ENCODE measurements around the gene UACA. TPM values are rescaled to one million over a fixed set of nuclear protein-coding genes. Genes with fewer than 3 reads are reported as not detected.

UACA gene
- total RNA-seq, 1 experiment from 2014 or later, result 38.0 TPM

DNA sequence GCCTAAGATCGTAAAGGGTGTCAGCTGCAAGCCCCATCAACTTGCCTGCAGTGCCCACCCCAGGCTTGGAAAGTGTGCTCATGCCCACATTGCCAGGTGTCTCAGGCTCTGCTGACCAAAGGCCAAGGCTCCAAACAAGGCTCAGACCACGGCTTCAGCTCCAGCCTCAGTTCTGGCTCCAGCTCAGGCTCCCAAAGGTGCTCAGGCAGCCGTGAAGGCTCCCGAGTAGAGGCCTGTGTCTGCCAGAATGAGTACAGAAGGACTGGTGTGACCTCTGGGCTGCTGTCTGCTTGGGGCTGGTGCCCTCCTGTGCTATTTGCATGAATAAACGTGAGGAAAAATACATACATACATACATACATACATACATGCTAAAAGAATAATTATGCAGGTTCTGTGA, 27.9 kb upstream of the UACA start:
- Histone ChIP-seq H4K8ac (replicated peaks; ENCODE audit: insufficient read length, low read depth, low read length) (no peak overlapping the region), H3K23me2 (ENCODE audit: insufficient read length, low read depth, low read length, poor library complexity, severe bottlenecking) (no peaks in the 10 kb centered on the region), H3K4me1 (ENCODE audit: insufficient read depth, low read length) (peaks cover 2% of the 10 kb centered on the region; the same call in 1 of the 2 replicates), H4K91ac (ENCODE audit: insufficient read length, low read depth, low read length) (no peak overlapping the region), H4K5ac (ENCODE audit: insufficient read length, low read depth, low read length) (no peak overlapping the region), H3K23ac (ENCODE audit: insufficient read length, low read depth, low read length) (no peak overlapping the region), H3K27me3 (ENCODE audit: insufficient read depth, low read length) (no peaks in the 10 kb centered on the region), H3K4me2 (ENCODE audit: insufficient read depth, insufficient read length, low read length) (no peak overlapping the region), H2BK120ac (ENCODE audit: low read depth, low read length, poor library complexity, severe bottlenecking) (no peak overlapping the region), H3K18ac (ENCODE audit: insufficient read length, low read depth, low read length) (no peak overlapping the region), H4K20me1 (ENCODE audit: control insufficient read depth, insufficient read depth, insufficient read length) (no peaks in the 10 kb centered on the region), H2BK15ac (ENCODE audit: low read depth, low read length) (no peak overlapping the region), H2BK5ac (ENCODE audit: insufficient read length, low read length) (no peak overlapping the region), H3K79me1 (ENCODE audit: insufficient read depth, low read depth, low read length, poor library complexity, severe bottlenecking) (no peaks in the 10 kb centered on the region), H3K79me2 (ENCODE audit: insufficient read depth, low read length) (no peaks in the 10 kb centered on the region), H2AFZ (ENCODE audit: low read length) (no peak overlapping the region), H3K4ac (ENCODE audit: low read depth, low read length) (no peak overlapping the region), H2AK5ac (ENCODE audit: insufficient read length, low read length) (no peak overlapping the region), H3K14ac (ENCODE audit: insufficient read depth, low read length) (no peak overlapping the region), H2BK20ac (ENCODE audit: low read depth, low read length, poor library complexity, severe bottlenecking) (no peak overlapping the region), H2BK12ac (ENCODE audit: insufficient read length, low read depth, low read length) (no peak overlapping the region), H3K56ac (ENCODE audit: insufficient read length, low read depth, low read length) (no peak overlapping the region), H3K27ac (ENCODE audit: insufficient read length, low read depth, low read length) (no peak overlapping the region), H3K9ac (ENCODE audit: extremely low read depth, insufficient read length, low read length) (no peak overlapping the region), H3K9me3 (ENCODE audit: control insufficient read depth, low read depth, low read length) (no peaks in the 10 kb centered on the region), H3T11ph (ENCODE audit: low read length) (no peak overlapping the region)
- TF ChIP-seq, protein P1, sequence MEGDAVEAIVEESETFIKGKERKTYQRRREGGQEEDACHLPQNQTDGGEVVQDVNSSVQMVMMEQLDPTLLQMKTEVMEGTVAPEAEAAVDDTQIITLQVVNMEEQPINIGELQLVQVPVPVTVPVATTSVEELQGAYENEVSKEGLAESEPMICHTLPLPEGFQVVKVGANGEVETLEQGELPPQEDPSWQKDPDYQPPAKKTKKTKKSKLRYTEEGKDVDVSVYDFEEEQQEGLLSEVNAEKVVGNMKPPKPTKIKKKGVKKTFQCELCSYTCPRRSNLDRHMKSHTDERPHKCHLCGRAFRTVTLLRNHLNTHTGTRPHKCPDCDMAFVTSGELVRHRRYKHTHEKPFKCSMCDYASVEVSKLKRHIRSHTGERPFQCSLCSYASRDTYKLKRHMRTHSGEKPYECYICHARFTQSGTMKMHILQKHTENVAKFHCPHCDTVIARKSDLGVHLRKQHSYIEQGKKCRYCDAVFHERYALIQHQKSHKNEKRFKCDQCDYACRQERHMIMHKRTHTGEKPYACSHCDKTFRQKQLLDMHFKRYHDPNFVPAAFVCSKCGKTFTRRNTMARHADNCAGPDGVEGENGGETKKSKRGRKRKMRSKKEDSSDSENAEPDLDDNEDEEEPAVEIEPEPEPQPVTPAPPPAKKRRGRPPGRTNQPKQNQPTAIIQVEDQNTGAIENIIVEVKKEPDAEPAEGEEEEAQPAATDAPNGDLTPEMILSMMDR (conservative IDR thresholded peaks at IDR 0.05), result no peak
- Mint-ChIP-seq H3K9me3 (no peaks in the 10 kb centered on the region), H3K4me3 (no peak overlapping the region), H3K4me1 (peaks cover 7 to 16% of the 10 kb centered on the region in 2 experiments; a peak in 2 of 4 replicates), H3K36me3 (ENCODE audit: insufficient read depth in 1 of 3, low read depth in 3 of 3) (no peaks in the 10 kb centered on the region), H3K27me3 (ENCODE audit: low read depth) (peaks cover 4% of the 10 kb centered on the region; the same call in 1 of the 2 replicates), H3K27ac (no peak overlapping the region)
- no peak for DNase-seq
- no CpG with 5 or more reads among the region's 5 CpGs for WGBS (ENCODE audit: extremely low coverage, insufficient read length, low lambda C conversion rate)

All from H9 (cell line).